Uterus (tissue), 4 donors: ENCODE data around the gene PAX4. TPM values are rescaled to one million over a fixed set of nuclear protein-coding genes. Genes with fewer than 3 reads are reported as not detected.

Experiments used
- DNase-seq, 2 donors: peaks; one replicate each; pipeline ENCODE4 v3.0.0-alpha.2; 2019 to 2020
- H3K27ac ChIP-seq, 2 donors: fragments of 200-600 bp; sonication (generic); 1 replicate in 1 of 2; 2 replicates in 1 of 2; pipeline ENCODE4 v1.5.1; 2016 to 2018
- H3K27me3 ChIP-seq, 2 donors: fragments of 200-600 bp; sonication (generic); one replicate each; pipeline ENCODE4 v1.5.1; 2018 to 2019; ENCODE audit warnings: control low read depth in 1 of 2
- H3K36me3 ChIP-seq, 2 donors: fragments of 200-600 bp; sonication (generic); one replicate each; pipeline ENCODE4 v1.5.1; 2019; ENCODE audit warnings: control low read depth in 1 of 2
- H3K4me1 ChIP-seq, 2 donors: fragments of 200-600 bp; sonication (generic); one replicate each; pipeline ENCODE4 v1.5.1; 2018 to 2019; ENCODE audit warnings: control low read depth in 1 of 2
- H3K4me3 ChIP-seq, 2 donors: fragments of 200-600 bp; sonication (generic); 1 replicate in 1 of 2; 2 replicates in 1 of 2; pipeline ENCODE4 v1.5.1; 2018 to 2019; ENCODE audit warnings: mild to moderate bottlenecking in 1 of 2
- H3K9me3 ChIP-seq, 2 donors: fragments of 200-600 bp; sonication (generic); one replicate each; pipeline ENCODE4 v1.5.1; 2019; ENCODE audit warnings: control low read depth in 1 of 2
- POLR2A ChIP-seq, 2 donors: fragments of 450-650 bp; IDR thresholded peaks; one replicate each; pipeline ENCODE4 v1.6.1; 2016; ENCODE audit warnings: antibody characterized with exemption in 2 of 2, mild to moderate bottlenecking in 1 of 2, moderate library complexity in 1 of 2
- intact Hi-C: fragments of 100-400 bp; cut with DNase I; formaldehyde crosslinking; loops from one replicate; pipeline ENCODE4 v1.15.1; 2023; ENCODE audit warnings: low total_unique reads
- total RNA-seq, 4 donors: library from RNA; depleted of rRNA in 3 of 4; stranded (reverse); fragments of >200 nt in 3 of 4; gene quantifications; one replicate each; pipeline versions ENCODE4 v1.1.0 to v1.2.4, GENCODE V29; 2014 to 2023
- TF ChIP-seq, protein P1 (sequence below), 4 experiments: fragments of 200-600 bp in 2 of 4; fragments of 450-650 bp in 2 of 4; sonication (generic) in 2 of 4; IDR thresholded peaks; one replicate each; pipeline ENCODE4 v1.5.1; 2016 to 2019; ENCODE audit warnings: antibody characterized with exemption in 4 of 4, mild to moderate bottlenecking in 2 of 4, moderate library complexity in 1 of 4
- donor health status: DM: yes; HTN: yes; CAD: no.

PAX4 gene
- total RNA-seq, 4 donors from 2014 or later: not detected

DNA sequence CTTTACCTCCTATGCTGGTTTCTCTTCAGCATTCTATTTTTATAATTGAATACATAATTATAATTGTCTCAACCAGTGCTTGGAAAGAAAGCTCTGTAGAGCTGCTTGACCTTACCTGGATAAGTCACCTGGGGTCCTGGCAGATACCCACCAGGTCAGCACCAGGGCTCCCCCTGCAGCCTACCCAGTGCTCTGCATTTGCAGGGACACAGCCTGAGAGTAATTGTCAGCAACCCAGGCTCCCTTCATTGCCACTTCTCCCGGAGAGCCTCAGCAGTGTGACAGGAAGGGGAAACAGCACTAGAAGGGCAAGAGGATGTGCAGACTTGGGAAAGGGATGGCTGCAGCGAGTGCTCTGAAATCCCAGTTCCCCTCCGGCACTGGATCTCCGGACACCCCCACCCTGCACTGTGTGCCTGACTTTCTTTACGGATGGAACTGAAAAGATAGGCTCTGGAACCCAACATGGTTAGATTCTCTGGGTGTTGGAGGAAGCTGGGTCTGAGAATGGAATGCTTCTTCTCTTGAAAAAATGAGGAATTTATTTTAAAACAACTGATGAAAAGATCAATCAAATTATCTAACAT lies 11.4 kb upstream of the PAX4 start:
- intact Hi-C loops: no loop called here

DNA sequence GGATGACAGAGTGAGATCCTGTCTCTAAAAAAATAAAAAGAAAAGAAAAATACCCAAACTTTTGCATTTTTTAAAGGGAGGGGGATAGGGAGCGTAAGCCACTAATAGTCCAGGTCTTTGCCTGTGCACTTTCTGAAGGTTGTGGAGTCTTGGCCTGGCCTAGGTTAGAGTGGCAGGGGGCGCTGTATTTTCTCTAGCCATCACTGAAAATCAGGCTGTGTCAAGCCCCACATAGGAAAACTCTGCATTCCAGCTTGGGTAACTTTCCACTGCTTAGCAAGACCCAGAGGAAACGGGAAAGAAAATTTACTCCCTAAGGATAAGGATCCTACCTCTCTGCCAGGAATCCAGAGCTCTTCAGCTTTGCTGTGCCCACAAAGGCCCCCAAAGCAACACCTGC lies 10.5 kb upstream of the PAX4 start:
- Histone ChIP-seq H3K27me3 (no peaks in the 10 kb centered on the region), H3K36me3 (no peaks in the 10 kb centered on the region), H3K27ac (no peak overlapping the region), H3K9me3 (no peaks in the 10 kb centered on the region), H3K4me1 (no peaks in the 10 kb centered on the region), H3K4me3 (no peak overlapping the region)
- TF ChIP-seq, protein P1, sequence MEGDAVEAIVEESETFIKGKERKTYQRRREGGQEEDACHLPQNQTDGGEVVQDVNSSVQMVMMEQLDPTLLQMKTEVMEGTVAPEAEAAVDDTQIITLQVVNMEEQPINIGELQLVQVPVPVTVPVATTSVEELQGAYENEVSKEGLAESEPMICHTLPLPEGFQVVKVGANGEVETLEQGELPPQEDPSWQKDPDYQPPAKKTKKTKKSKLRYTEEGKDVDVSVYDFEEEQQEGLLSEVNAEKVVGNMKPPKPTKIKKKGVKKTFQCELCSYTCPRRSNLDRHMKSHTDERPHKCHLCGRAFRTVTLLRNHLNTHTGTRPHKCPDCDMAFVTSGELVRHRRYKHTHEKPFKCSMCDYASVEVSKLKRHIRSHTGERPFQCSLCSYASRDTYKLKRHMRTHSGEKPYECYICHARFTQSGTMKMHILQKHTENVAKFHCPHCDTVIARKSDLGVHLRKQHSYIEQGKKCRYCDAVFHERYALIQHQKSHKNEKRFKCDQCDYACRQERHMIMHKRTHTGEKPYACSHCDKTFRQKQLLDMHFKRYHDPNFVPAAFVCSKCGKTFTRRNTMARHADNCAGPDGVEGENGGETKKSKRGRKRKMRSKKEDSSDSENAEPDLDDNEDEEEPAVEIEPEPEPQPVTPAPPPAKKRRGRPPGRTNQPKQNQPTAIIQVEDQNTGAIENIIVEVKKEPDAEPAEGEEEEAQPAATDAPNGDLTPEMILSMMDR (IDR thresholded peaks at IDR 0.05): no peak
- no peak for TF ChIP-seq POLR2A (IDR thresholded peaks at IDR 0.05)
- intact Hi-C loops: no loop called here
- DNase-seq: no peak

More for the DNA sequence above, 11.4 kb upstream of the PAX4 start:
- Histone ChIP-seq H3K9me3 (no peaks in the 10 kb centered on the region), H3K27ac (no peak overlapping the region), H3K36me3 (no peaks in the 10 kb centered on the region), H3K27me3 (no peaks in the 10 kb centered on the region), H3K4me1 (no peaks in the 10 kb centered on the region), H3K4me3 (no peak overlapping the region)
- TF ChIP-seq, protein P1 (IDR thresholded peaks at IDR 0.05): no peak
- DNase-seq: no peak

DNA sequence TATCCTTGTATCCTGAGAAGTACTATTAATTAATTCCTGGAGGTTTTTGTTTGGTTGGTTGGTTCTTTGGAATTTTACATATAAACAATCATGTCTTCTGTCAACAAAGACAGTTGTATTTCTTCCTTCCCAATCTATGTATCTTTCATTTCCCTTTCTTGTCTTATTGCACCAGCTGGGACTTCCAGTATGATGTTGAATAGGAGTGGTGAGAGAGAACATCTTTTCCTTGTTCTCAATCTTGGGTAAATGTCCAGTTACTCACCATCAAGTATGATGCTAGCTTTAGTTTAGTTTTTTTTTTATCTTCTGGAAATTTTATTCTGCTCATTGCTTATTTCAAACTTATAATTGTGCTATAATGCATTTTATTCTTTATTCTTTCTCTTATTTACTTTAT lies 7.4 kb upstream of the PAX4 start:
- intact Hi-C loops: no loop called here
- no peaks in the 10 kb centered on the region for H3K9me3 ChIP-seq
- no peak overlapping the region for H3K4me3 ChIP-seq
- no peaks in the 10 kb centered on the region for H3K36me3 ChIP-seq
- no peak for TF ChIP-seq POLR2A (IDR thresholded peaks at IDR 0.05)
- TF ChIP-seq, protein P1 (IDR thresholded peaks at IDR 0.05): no peak
- no peak overlapping the region for H3K27ac ChIP-seq
- no peaks in the 10 kb centered on the region for H3K4me1 ChIP-seq
- H3K27me3 ChIP-seq: no peaks in the 10 kb centered on the region
- DNase-seq: no peak

DNA sequence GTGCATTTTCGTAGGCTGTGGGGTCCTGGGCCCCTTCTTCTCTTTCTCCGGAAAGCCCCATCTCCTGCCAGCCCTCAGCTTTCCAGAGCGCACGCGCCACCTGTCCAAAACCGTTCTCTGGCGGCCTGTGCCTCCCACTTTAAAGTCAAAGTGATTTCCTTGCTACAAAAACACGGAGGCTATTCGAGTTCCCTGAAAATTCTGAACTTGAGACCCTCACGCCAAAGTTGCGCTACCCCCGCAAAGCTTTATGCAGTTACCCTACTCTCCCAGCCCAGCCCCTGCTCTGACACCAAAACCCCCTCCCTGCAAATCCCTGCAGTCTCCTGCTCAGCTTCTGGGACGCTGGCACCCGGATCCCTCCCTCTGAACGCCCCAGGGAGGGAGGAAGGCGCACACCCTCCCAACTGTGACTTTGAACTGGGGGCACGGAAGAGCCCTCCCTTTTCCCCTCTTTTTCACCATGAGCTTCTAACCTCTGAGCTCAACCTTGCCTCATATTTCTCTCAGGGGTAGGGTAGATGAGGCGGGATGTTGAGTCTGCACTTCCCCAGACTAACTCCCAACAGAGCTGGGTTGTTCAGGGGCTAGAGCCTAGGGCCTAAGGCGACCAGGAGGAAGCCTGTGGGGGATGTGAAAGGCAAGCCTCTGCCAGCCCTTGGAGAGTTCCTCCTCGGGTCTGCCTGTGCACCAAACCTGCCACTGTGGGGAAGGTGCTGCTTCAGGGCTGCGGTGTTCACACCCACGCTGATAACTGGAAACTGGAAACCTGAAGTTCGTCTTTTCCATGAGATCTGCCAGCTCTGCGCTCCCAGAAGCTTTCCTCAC lies 2.7 kb upstream of the PAX4 start:
- no peak overlapping the region for H3K27ac ChIP-seq
- DNase-seq: no peak
- no peaks in the 10 kb centered on the region for H3K4me1 ChIP-seq
- no peaks in the 10 kb centered on the region for H3K36me3 ChIP-seq
- no peak overlapping the region for H3K4me3 ChIP-seq
- intact Hi-C loops: no loop called here
- H3K27me3 ChIP-seq: no peaks in the 10 kb centered on the region
- no peaks in the 10 kb centered on the region for H3K9me3 ChIP-seq
- TF ChIP-seq, protein P1 (IDR thresholded peaks at IDR 0.05): no peak
- no peak for TF ChIP-seq POLR2A (IDR thresholded peaks at IDR 0.05)

DNA sequence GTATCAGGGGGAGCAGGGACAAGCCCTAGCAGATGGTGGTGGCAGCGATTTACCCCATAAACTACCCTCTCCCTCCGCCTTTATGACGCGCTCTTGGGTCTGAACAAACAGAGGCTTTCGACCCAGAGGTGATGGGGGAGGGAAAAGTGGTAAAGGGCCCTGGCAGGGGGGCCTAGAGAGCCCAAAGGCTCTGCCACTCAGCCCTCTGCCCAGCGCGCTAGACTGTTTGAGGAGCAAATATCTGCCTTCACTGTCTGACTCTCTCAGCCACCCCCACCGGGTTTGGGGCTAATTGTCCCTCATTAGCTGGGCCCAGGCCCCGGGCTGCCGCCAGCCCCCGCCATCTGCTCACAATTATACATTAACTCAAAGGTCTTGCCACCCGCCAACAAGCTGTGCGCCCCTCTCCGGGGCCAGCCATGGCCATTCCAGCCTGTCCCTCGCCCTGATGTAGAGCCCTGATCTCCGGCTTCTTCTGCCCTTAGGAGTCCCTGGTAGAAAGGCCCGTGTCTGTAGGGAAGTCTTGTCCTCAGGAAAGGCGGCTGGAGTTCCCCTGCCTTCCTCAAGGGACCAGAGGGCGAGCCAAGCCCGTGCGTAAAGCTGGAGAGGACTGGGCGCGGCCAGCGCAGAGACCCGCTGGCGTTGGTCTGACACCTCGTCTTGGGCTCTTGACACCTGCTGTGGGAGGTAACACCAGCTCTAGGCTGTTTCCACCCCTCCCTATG lies 1.9 kb upstream of the PAX4 start:
- intact Hi-C loops: no loop called here
- Histone ChIP-seq H3K9me3 (no peaks in the 10 kb centered on the region), H3K36me3 (no peaks in the 10 kb centered on the region), H3K27me3 (no peaks in the 10 kb centered on the region), H3K4me1 (no peaks in the 10 kb centered on the region), H3K27ac (no peak overlapping the region), H3K4me3 (no peak overlapping the region)
- DNase-seq: no peak
- TF ChIP-seq POLR2A (IDR thresholded peaks at IDR 0.05): no peak
- TF ChIP-seq, protein P1 (IDR thresholded peaks at IDR 0.05): no peak
